CD4-positive, alpha-beta T cell treated with Interleukin-15 for 4 hours (primary cell): ENCODE results near the gene TNRC18.

Source experiments
- DNase-seq: peaks from one replicate; pipeline ENCODE4 v3.0.0-alpha.2; 2020; ENCODE audit warnings: low spot score

The TNRC18 gene

GRCh38 chr7:5450549-5451327, 27.1 kb upstream of the TNRC18 start:
- DNase-seq: peak; percentile 22

GRCh38 chr7:5448378-5449037, 24.9 kb upstream of the TNRC18 start:
- DNase-seq: no peak

GRCh38 chr7:5445981-5446594, 22.5 kb upstream of the TNRC18 start:
- DNase-seq: no peak

- DNase-seq: no peak
Measured at GRCh38 chr7:5443678-5444077, 20.0 kb upstream of the TNRC18 start.

- DNase-seq: no peak
Measured at GRCh38 chr7:5442757-5443305, 19.2 kb upstream of the TNRC18 start.

GRCh38 chr7:5441840-5442503, 18.3 kb upstream of the TNRC18 start:
- no peak for DNase-seq

- DNase-seq: no peak
Measured at GRCh38 chr7:5439572-5440496, 16.2 kb upstream of the TNRC18 start.

GRCh38 chr7:5439209-5439571, 15.6 kb upstream of the TNRC18 start:
- no peak for DNase-seq

- DNase-seq: no peak
Measured at GRCh38 chr7:5437987-5438386, 14.4 kb upstream of the TNRC18 start.

GRCh38 chr7:5437348-5437892, 13.8 kb upstream of the TNRC18 start:
- no peak for DNase-seq

GRCh38 chr7:5436003-5436678, 12.5 kb upstream of the TNRC18 start:
- DNase-seq: no peak

GRCh38 chr7:5435291-5436002, 11.8 kb upstream of the TNRC18 start:
- DNase-seq: no peak

GRCh38 chr7:5433181-5433580, 9.5 kb upstream of the TNRC18 start:
- no peak for DNase-seq

GRCh38 chr7:5432691-5433090, 9.1 kb upstream of the TNRC18 start:
- DNase-seq: no peak

GRCh38 chr7:5431560-5432015, 8.0 kb upstream of the TNRC18 start:
- DNase-seq: no peak

- DNase-seq: no peak
Measured at GRCh38 chr7:5430612-5430947, 6.9 kb upstream of the TNRC18 start.

- no peak for DNase-seq
Measured at GRCh38 chr7:5429857-5430611, 6.4 kb upstream of the TNRC18 start.

- no peak for DNase-seq
Measured at GRCh38 chr7:5429253-5429856, 5.7 kb upstream of the TNRC18 start.
